ENCODE results near the gene RBM19. TPM values are rescaled to one million over a fixed set of nuclear protein-coding genes. Genes with fewer than 3 reads are reported as not detected.

Gene RBM19
- polyA plus RNA-seq, 2 of the 4 experiments (the other 2 are of a cell fraction) = 16.0 to 18.6 TPM

DNA sequence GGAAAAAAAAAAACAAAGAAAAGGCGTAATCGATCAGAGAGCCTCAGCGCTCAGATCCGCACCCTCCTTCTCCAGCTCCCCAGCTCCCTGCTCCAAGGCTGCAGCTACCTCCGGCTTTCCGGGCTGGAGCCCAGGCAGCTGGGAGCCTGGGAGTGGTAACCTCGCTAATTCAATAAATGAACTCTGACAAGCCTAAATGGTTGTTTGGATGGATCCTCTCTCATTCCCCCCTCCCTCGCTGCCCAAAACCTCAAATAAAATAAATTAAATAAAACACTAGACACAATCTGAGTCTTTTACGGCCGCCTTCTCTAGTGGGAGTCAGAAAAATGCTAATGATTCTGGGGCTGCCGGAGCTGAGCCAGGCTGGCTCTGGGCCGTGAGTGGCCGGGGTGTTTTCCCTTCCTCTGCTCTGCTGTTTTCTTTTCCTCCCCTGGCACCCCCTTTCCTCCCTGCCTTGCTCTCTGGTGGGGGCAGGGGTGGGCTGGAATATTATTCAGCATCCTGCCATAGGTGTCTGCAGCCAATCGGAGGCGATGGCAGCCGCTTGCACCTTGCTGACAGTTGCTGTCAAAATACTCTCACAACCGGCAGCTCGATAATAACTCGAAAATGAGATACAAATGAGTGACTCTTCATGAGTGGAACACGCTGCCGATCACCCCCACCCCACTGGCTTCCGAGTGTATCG is 76.1 kb downstream of the RBM19 start (continued):
- TF ChIP-seq ESRRA (IDR thresholded peaks at IDR 0.05; ENCODE audit: borderline replicate concordance, low read length) (no peak), TP53 (CRISPR knock-in tag; IDR thresholded peaks at IDR 0.05) (no peak), ZSCAN20 (CRISPR knock-in tag; IDR thresholded peaks at IDR 0.05) (no peak), CHD2 (IDR thresholded peaks at IDR 0.05; ENCODE audit: low read length, partially characterized antibody) (no peak), NPAS2 (CRISPR knock-in tag; IDR thresholded peaks at IDR 0.05; ENCODE audit: borderline replicate concordance) (no peak)

DNA sequence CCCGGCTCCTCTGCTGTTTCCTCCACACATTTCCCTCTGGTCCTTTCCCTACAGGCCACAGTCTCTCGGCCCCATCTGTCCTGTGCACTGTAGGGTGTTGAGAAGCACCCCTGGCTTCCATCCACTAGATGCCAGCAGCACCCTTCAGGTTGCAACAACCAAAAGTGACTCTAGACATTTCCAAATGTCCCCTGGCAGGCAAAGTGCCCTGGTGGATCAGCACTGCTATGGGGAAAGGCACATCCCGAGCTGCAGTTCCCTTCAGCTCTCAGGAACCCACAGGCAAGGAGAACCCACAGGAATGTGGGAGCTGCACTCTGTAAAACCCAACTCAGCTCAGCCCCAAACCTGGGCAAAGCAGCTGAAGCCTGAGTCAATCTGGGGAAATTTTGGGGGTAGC is 77.0 kb downstream of the RBM19 start:
- TF ChIP-seq KDM5A (IDR thresholded peaks at IDR 0.05) = no peak
- TF ChIP-seq RFX5 (IDR thresholded peaks at IDR 0.05) = no peak
- no peak for TF ChIP-seq FOXS1 (CRISPR knock-in tag; IDR thresholded peaks at IDR 0.05)
- no peak for TF ChIP-seq KDM1A (IDR thresholded peaks at IDR 0.05; ENCODE audit: low read depth)
- TF ChIP-seq, protein P1, sequence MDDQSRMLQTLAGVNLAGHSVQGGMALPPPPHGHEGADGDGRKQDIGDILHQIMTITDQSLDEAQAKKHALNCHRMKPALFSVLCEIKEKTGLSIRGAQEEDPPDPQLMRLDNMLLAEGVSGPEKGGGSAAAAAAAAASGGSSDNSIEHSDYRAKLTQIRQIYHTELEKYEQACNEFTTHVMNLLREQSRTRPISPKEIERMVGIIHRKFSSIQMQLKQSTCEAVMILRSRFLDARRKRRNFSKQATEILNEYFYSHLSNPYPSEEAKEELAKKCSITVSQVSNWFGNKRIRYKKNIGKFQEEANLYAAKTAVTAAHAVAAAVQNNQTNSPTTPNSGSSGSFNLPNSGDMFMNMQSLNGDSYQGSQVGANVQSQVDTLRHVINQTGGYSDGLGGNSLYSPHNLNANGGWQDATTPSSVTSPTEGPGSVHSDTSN (IDR thresholded peaks at IDR 0.05) = no peak
- no peak for TF ChIP-seq JUNB (IDR thresholded peaks at IDR 0.05)
- TF ChIP-seq, protein P2, sequence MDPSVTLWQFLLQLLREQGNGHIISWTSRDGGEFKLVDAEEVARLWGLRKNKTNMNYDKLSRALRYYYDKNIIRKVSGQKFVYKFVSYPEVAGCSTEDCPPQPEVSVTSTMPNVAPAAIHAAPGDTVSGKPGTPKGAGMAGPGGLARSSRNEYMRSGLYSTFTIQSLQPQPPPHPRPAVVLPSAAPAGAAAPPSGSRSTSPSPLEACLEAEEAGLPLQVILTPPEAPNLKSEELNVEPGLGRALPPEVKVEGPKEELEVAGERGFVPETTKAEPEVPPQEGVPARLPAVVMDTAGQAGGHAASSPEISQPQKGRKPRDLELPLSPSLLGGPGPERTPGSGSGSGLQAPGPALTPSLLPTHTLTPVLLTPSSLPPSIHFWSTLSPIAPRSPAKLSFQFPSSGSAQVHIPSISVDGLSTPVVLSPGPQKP (IDR thresholded peaks at IDR 0.05; ENCODE audit: low read depth, low read length) = no peak
- TF ChIP-seq ZC3H11A (IDR thresholded peaks at IDR 0.05) = no peak
- no peak for TF ChIP-seq FOSL2 (IDR thresholded peaks at IDR 0.05)
- no peak for TF ChIP-seq FOSL2 (CRISPR knock-in tag; IDR thresholded peaks at IDR 0.05)
- TF ChIP-seq EHF (CRISPR knock-in tag; IDR thresholded peaks at IDR 0.05) = no peak
- TF ChIP-seq MAZ (IDR thresholded peaks at IDR 0.05; ENCODE audit: borderline replicate concordance, low read depth, low read length) = no peak
- TF ChIP-seq, protein P3, sequence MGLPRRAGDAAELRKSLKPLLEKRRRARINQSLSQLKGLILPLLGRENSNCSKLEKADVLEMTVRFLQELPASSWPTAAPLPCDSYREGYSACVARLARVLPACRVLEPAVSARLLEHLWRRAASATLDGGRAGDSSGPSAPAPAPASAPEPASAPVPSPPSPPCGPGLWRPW (IDR thresholded peaks at IDR 0.05) = no peak
- TF ChIP-seq CEBPB (IDR thresholded peaks at IDR 0.05) = no peak
- POLR2A ChIA-PET = no interaction called here
- FAIRE-seq (no peak), DNase-seq (ENCODE audit: low read depth in 1 of 2, low spot score in 1 of 2) (no peak), ATAC-seq (peak; percentile 39 to 48; a peak in 3 of 6 replicates)
- H3K4me1 ChIP-seq = no peaks in the 10 kb centered on the region
- no peak overlapping the region for H3K27ac ChIP-seq
- CTCF ChIA-PET = interaction anchor here (0.6 kb wide), 1 partner anchor 78 kb away, joined by 3 read pairs; no protein-coding TSS in a partner anchor
- no peak overlapping the region for H3K4me2 ChIP-seq
- peaks cover 5% of the 10 kb centered on the region; the same call in 2 of the 3 replicates for H3K9me3 ChIP-seq
- no peak overlapping the region for H3K4me3 ChIP-seq
- WGBS (ENCODE audit: missing lambda C conversion rate) = 92% methylated on average over 3 of the region's 3 CpGs

DNA sequence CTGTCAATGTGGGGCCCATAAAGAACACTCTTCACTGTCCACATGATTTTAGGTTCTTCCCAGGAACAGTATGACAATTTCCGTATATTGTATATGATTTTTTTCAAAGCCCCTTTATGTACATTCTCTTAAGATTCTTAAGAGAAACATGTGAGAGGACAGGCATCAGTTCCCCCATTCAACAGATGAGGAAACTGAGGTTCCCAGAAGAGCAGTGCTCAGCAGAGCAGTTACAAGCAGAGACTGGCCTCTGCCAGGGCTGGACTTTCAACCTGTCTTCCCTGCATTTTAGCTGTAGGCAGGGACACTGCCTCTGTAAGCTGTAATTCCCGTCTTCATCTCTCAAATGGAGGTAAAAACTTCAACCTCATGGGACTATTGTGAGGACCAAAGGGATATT is 77.7 kb downstream of the RBM19 start:
- DNase-seq (ENCODE audit: low read depth in 1 of 2, low spot score in 1 of 2) = no peak
- TF ChIP-seq ESRRA (IDR thresholded peaks at IDR 0.05; ENCODE audit: borderline replicate concordance, low read length) = no peak
- no peak for TF ChIP-seq TFCP2L1 (CRISPR knock-in tag; IDR thresholded peaks at IDR 0.05)
- TF ChIP-seq ZNF302 (CRISPR knock-in tag; IDR thresholded peaks at IDR 0.05) = no peak
- no peak for TF ChIP-seq KDM1A (IDR thresholded peaks at IDR 0.05; ENCODE audit: low read depth)
- TF ChIP-seq NR3C1 (IDR thresholded peaks at IDR 0.05) = no peak
- no peak for TF ChIP-seq EHF (CRISPR knock-in tag; IDR thresholded peaks at IDR 0.05)
- TF ChIP-seq HOXB13 (CRISPR knock-in tag; IDR thresholded peaks at IDR 0.05; ENCODE audit: low read depth) = no peak
- no peak for TF ChIP-seq HOXB5 (CRISPR knock-in tag; IDR thresholded peaks at IDR 0.05)
- H3K9me3 ChIP-seq = peaks cover 5% of the 10 kb centered on the region; the same call in 2 of the 3 replicates
- no peak for FAIRE-seq
- H3K4me2 ChIP-seq = no peak overlapping the region
- ChIA-PET CTCF (no interaction called here), POLR2A (no interaction called here)
- WGBS (ENCODE audit: missing lambda C conversion rate) = 87% methylated on average over 2 of the region's 2 CpGs
- no peak overlapping the region for H3K4me3 ChIP-seq
- H3K4me1 ChIP-seq = no peaks in the 10 kb centered on the region
- no peak overlapping the region for H3K27ac ChIP-seq
- no peak for ATAC-seq

All from A549 (cell line).